Nephron progenitor cell (in vitro differentiated cells): ENCODE data around the gene CRYBG1.

ENCODE experiments used
- DNase-seq: peaks from one replicate; pipeline ENCODE4 v3.0.0; 2021
- H3K27ac Mint-ChIP-seq: 2 replicates; pipeline ENCODE4 v1.8.0; 2021; ENCODE audit warnings: mild to moderate bottlenecking, moderate library complexity, mixed read lengths
- H3K27me3 Mint-ChIP-seq: 2 replicates; pipeline ENCODE4 v1.8.0; 2021; ENCODE audit warnings: mild to moderate bottlenecking, low read depth, mixed read lengths; ENCODE audit not compliant: poor library complexity
- H3K36me3 Mint-ChIP-seq: 2 replicates; pipeline ENCODE4 v1.8.0; 2021; ENCODE audit warnings: low read depth, mixed read lengths
- H3K4me1 Mint-ChIP-seq: 2 replicates; pipeline ENCODE4 v1.8.0; 2021; ENCODE audit warnings: mixed read lengths
- H3K4me3 Mint-ChIP-seq: 2 replicates; pipeline ENCODE4 v1.8.0; 2021; ENCODE audit warnings: mild to moderate bottlenecking, moderate library complexity, mixed read lengths
- H3K9me3 Mint-ChIP-seq: 2 replicates; pipeline ENCODE4 v1.8.0; 2021; ENCODE audit warnings: mild to moderate bottlenecking, moderate library complexity, mixed read lengths
- TF ChIP-seq, protein P1 (sequence below): fragments of 200-600 bp; sonication (generic); IDR thresholded peaks from 2 replicates; pipeline ENCODE4 v1.5.0; 2021; ENCODE audit warnings: antibody characterized with exemption

The CRYBG1 gene

DNA sequence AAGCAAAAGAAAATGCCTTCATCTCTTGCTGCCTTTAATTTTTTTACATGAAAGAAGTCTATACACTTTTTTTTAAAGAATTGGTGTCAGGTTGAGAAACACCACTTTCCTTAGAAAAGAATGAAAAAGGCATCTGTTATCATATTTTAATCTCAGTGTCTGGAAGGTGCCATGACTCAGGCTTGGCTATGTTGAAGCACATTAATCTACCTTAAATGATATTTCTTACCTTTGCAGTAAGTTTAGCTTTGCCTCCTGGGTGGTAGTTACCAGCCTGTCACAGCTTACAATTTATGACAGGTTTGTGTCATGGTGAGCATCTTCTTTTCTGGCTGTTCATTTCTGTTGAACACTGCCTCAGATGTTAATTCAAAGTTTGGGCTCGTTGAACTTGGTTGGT, 173.5 kb downstream of the CRYBG1 start:
- Mint-ChIP-seq H3K4me3 (no peak overlapping the region), H3K27me3 (peaks cover 7% of the 10 kb centered on the region), H3K27ac (no peak overlapping the region), H3K4me1 (no peaks in the 10 kb centered on the region), H3K9me3 (no peaks in the 10 kb centered on the region), H3K36me3 (no peaks in the 10 kb centered on the region)
- DNase-seq: no peak
- TF ChIP-seq, protein P1, sequence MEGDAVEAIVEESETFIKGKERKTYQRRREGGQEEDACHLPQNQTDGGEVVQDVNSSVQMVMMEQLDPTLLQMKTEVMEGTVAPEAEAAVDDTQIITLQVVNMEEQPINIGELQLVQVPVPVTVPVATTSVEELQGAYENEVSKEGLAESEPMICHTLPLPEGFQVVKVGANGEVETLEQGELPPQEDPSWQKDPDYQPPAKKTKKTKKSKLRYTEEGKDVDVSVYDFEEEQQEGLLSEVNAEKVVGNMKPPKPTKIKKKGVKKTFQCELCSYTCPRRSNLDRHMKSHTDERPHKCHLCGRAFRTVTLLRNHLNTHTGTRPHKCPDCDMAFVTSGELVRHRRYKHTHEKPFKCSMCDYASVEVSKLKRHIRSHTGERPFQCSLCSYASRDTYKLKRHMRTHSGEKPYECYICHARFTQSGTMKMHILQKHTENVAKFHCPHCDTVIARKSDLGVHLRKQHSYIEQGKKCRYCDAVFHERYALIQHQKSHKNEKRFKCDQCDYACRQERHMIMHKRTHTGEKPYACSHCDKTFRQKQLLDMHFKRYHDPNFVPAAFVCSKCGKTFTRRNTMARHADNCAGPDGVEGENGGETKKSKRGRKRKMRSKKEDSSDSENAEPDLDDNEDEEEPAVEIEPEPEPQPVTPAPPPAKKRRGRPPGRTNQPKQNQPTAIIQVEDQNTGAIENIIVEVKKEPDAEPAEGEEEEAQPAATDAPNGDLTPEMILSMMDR: no peak

- Mint-ChIP-seq H3K27me3 (peaks cover 7% of the 10 kb centered on the region), H3K4me3 (no peak overlapping the region), H3K4me1 (peaks cover 2% of the 10 kb centered on the region), H3K9me3 (no peaks in the 10 kb centered on the region), H3K27ac (no peak overlapping the region), H3K36me3 (no peaks in the 10 kb centered on the region)
- no peak for DNase-seq
- TF ChIP-seq, protein P1: no peak
Observed at GRCh38 chr6:106534564-106534982, 174.1 kb downstream of the CRYBG1 start.

- no peak overlapping the region for H3K4me3 Mint-ChIP-seq
- no peak overlapping the region for H3K27ac Mint-ChIP-seq
- H3K9me3 Mint-ChIP-seq: no peaks in the 10 kb centered on the region
- TF ChIP-seq, protein P1: no peak
- no peak for DNase-seq
- no peaks in the 10 kb centered on the region for H3K36me3 Mint-ChIP-seq
- H3K27me3 Mint-ChIP-seq: peaks cover 7% of the 10 kb centered on the region
- H3K4me1 Mint-ChIP-seq: peaks cover 7% of the 10 kb centered on the region
Observed at GRCh38 chr6:106535012-106535411, 174.5 kb downstream of the CRYBG1 start.

DNA sequence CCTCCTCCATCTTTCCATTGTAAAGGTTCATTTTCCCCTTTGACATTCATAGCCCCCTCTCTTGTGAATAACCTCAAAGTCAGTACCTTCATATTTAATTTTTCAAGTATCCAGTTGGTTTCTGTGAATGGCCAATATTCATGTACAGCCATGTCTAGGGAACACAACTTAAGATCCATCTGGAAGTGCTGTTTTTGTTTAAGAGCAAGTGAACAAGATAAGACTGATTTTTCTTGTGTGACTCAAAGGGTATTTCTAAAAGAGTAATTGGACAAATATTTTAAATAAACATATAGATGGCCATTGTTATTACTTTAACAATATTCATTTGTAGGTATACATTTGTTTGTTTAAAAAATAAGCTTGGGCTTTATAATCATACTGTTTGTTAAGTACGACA, 175.8 kb downstream of the CRYBG1 start:
- peaks cover 4% of the 10 kb centered on the region for H3K27me3 Mint-ChIP-seq
- H3K4me1 Mint-ChIP-seq: peaks cover 12% of the 10 kb centered on the region
- H3K36me3 Mint-ChIP-seq: no peaks in the 10 kb centered on the region
- TF ChIP-seq, protein P1: no peak
- H3K9me3 Mint-ChIP-seq: no peaks in the 10 kb centered on the region
- DNase-seq: no peak
- H3K27ac Mint-ChIP-seq: no peak overlapping the region
- H3K4me3 Mint-ChIP-seq: no peak overlapping the region

- no peak for DNase-seq
- Mint-ChIP-seq H3K4me1 (peaks cover 12% of the 10 kb centered on the region), H3K4me3 (no peak overlapping the region), H3K27me3 (peaks cover 4% of the 10 kb centered on the region), H3K27ac (no peak overlapping the region), H3K9me3 (no peaks in the 10 kb centered on the region), H3K36me3 (no peaks in the 10 kb centered on the region)
- TF ChIP-seq, protein P1: no peak
Observed at GRCh38 chr6:106536851-106537250, 176.3 kb downstream of the CRYBG1 start.

DNA sequence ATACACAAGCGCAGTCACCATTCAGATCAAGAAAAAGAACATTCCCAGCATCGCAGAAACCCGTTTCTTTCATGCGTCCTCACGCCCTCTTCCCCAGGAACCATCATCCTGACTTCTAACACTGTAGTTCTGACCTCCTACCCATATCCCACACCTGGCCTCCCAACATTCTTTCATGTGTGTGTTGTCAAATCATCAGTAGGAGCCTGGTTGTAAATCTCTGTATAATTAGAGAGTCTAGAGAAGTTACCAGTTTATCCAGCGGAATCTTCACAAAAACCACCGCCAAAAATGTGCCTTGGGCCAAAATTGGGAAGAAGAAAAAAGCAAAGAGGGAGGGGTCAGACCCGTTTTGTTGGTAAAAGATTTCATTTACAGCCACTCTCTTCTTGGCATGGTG, 177.1 kb downstream of the CRYBG1 start:
- TF ChIP-seq, protein P1: no peak
- no peak overlapping the region for H3K27ac Mint-ChIP-seq
- peaks cover 4% of the 10 kb centered on the region for H3K27me3 Mint-ChIP-seq
- DNase-seq: no peak
- H3K36me3 Mint-ChIP-seq: no peaks in the 10 kb centered on the region
- H3K4me1 Mint-ChIP-seq: peaks cover 12% of the 10 kb centered on the region
- H3K4me3 Mint-ChIP-seq: no peak overlapping the region
- no peaks in the 10 kb centered on the region for H3K9me3 Mint-ChIP-seq
